ENCODE results near the gene GPR160.

The GPR160 gene

DNA sequence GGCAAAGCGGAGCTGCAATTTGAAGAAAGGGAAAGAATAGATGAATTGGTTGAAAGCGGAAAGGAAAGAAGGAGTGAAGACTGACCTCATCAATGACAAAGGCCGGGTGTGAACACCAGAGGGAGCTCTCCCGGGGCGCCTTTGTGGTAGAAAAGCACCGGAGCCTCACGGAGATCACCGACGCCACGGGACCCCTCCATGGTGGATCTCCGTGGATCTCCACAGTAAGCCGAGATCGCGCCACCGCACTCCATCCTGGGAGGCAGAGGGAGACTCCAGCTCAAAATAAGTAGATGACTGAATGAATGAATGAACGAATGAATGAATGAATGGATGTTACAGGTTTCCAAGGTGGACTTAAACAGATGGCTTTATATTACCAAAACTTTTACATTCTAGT is 25.0 kb downstream of the GPR160 start:
- no peak for DNase-seq (ENCODE audit: extremely low read depth in 1 of 2, low read depth in 1 of 2)

DNA sequence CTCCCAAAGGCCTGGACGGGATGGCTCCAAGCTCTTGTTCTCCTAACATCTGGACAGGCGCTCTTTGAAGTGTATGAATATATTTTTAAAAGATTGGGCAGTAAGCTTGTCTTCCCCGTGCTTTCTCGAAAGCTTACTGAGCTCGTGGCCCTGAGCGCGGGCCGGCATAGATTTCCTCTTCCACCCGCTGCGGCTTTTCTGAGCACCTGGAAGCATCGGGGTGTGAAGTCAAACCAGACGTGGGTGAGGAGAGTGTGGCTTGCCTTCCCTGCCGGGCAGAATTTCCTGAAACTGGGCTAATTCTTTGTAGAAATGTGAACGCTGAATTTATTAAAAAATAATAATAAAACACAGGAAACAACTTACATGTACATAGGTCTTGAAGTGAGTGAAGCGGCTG is 25.9 kb downstream of the GPR160 start:
- DNase-seq (ENCODE audit: extremely low read depth in 1 of 2, low read depth in 1 of 2), result no peak

DNA sequence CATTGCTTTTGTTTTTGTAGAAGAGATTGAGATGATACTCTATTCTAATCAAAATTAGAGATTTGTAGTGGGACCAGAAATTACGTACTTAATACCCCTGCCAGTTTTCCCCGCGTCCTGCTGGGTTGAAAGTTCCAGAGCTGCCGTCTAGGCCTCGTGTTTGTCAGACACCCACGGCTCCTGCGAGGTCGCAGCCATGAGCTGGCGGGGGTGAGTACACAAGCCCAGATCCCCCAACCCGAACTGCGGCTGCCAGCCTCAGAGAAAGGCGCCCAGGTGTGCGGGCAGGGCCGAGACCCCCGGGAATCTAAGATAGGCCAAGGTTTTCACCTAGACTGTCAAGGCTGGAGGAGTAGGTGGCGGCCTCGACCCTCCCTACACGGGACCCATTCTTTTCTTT is 26.3 kb downstream of the GPR160 start:
- DNase-seq (ENCODE audit: extremely low read depth in 1 of 2, low read depth in 1 of 2), result no peak

DNA sequence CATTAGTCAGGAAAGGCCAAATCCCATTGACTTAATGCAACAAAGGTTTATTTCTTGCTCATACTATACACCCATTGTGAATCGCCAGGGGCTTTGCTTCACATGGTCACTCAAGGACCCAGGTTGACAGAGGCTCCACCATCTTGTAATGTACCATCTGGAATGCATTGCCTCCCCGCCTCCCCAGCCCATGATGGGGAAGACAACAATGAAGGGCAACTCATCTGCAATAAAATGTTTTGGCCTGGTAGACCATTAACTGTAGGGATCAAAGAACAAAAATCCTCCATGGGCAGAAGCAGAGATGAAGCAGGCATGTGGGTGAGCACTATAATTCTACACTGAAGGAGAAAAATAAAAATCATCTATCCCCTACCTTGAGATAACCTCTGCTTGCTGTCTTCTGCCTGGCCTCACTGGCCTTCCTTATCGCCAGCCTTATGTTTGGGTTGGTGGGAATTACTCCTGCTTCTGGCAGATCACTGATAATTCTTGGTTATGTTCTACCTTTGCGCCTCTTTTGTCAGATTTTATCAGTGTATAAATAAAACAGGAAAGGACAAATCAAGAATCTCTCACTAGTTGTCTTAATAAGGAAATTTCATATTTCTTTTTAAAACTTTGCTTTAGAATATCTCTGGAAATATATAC is 37.8 kb downstream of the GPR160 start:
- no peak for DNase-seq (ENCODE audit: extremely low read depth in 1 of 2, low read depth in 1 of 2)

DNA sequence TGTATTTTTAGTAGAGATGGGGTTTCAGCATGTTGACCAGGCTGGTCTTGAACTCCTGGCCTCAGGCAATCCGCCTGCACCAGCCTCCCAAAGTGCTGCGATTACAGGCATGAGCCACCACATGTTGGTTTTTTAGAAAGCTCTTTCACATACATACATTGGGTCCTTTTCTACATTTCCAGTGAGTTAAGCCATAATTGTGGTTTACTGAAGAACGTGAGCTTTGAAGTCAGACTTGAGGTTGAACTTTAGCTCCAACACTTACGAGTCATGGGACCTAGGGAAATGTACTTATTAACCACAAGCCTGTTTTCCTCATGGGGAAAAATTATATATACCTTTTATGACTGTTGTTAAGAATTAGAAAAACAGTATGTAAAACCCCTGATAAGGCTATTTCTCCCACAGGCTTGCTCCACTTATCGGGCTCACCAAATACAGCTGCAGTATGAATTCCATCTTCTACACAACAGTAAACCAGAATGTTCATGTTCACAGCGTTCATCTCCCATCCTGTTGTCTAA is 39.0 kb downstream of the GPR160 start:
- DNase-seq (ENCODE audit: extremely low read depth in 1 of 2, low read depth in 1 of 2), result no peak

DNA sequence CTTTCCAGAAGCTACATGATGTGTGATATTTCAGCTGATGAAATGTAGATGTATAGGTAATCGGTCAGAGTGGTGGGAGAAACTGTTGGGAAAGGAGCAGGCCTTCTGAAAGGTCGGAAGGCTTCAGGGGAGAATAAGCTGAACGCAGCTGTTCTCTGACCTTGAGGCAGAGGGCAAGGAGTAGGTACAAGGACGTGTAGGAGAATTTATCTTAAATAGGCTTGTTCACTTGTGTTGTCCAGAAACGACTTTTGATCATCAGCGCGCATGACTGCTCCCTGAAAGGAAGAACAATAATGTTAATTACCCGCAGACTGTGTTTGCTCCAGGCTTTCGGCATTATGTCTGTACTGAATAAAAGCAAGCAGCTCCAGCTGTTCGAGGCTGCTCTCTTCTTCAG is 39.6 kb downstream of the GPR160 start:
- no peak for DNase-seq (ENCODE audit: extremely low read depth in 1 of 2, low read depth in 1 of 2)

DNA sequence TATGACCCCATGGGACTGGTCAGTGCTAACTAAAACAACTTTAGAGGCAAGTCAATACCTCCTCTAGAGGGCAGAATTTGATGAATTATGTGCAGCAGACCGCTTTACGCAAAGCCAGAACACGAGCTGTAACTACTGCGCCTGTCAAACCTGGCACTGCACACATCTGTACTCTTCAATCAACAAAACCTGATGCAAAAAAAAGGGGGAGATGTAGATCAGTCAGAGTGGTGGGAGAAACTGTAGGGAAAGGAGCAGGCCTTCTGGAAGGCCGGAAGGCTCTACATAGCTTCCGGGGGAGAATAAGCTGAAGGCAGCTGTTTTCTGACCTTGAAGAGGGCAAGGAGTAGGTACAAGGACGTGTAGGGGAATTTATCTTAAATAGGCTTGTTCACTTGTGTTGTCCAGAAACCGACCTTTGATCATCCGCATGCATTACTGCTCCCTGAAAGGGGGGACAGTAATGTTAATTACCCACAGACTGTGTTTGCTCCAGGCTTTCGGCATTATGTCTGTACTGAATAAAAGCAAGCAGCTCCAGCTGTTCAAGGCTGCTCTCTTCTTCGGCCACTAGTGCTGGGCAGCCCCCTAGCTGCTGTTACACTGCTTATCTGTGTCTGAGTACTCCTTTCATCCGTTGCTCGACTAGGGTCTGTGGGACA is 41.0 kb downstream of the GPR160 start:
- no peak for DNase-seq (ENCODE audit: extremely low read depth in 1 of 2, low read depth in 1 of 2)

DNA sequence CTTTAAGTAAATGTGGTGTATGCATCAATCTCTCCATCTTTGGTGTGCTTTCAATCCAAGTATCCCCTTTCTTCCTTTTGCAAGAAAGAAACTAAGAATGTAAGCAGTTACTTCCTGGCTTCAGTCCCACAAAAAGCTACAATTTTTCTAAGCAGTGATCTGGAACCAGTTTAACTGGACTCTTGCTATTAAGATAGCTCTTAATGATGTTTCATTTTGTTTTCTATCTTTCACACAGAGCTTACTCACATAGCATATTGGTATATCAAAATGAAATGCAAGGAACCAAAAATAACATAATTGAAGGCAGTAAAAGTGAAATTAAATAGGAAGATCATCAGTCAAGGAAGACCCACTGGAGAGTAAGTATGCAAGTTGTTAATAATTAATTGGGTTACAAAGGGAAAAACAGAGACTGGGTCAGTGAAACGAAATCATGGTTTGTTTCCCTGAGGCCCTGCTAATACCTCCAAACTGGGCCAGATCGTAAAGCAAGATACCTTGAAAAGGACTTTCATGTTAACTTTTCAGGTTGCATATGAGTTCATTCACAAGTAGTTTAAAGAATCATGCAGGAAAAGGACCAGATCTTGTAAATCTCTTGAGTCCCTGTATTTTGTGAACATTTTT is 41.9 kb downstream of the GPR160 start:
- no peak for DNase-seq (ENCODE audit: extremely low read depth in 1 of 2, low read depth in 1 of 2)

DNA sequence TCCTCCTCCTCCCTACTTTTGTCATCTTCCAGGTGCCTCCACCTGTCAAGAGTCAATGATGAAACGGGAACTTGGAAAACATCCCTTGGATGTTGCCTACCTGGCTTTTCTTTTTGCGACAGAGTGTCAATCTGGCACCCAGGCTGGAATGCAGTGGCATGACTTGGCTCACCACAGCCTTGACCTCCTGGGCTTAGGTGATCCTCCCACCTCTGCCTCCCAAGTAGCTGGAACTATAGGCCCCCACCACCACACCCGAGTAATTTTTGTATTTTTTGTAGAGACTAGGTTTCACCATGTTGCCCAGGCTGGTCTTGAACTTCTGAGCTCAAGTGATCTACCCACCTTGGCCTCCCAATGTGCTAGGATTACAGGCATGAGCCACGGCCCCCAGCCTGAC is 42.8 kb downstream of the GPR160 start:
- no peak for DNase-seq (ENCODE audit: extremely low read depth in 1 of 2, low read depth in 1 of 2)

DNA sequence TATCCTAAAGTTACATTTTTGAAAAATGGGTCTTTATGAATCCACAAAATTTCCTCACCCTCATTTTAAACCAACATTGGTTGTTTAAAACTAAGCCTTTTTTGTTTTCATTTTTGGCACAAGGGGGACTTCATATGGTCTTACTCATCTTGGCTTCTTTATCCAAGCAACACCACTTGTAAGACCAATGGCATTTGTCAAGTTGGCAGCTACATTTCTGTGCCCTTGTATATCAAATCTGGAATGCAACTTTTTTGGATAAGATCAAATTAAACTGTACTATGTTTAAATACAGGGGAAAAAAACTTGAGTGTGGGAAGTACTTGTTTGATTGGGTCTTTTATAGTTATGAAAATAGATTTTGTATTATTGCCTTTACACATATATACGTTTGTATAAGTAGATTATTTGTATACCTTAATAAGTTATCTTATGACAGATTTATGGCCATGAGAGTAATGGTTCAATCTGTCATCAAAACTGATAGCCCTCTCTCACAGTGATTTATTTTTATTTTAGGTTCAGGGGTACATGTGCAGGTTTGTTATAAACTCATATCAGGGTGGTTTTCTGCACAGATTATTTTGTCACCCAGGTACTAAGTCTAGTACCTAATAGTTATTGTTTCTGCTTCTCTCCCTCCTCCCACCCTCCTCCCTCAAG is 43.4 kb downstream of the GPR160 start:
- DNase-seq (ENCODE audit: extremely low read depth in 1 of 2, low read depth in 1 of 2), result no peak

DNA sequence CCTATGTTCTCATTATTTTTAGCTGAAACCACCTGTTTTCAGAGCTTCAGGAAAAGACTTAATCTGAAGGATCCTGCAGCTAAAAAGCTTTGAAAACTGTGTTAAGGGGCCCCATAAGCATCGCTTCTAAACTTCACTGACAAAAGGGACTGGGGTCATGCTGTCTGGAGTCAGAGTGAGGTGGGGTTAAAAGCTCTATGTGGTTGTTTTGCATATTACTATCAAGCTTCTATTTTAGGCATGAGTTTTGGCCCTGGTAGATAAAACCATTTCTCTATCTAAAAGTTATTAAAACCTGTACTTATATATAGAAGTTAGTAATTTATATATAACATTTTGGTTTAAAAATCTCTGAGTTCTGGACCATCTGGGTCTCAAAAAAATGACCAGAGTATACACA is 45.5 kb downstream of the GPR160 start:
- no peak for DNase-seq (ENCODE audit: extremely low read depth in 1 of 2, low read depth in 1 of 2)

DNA sequence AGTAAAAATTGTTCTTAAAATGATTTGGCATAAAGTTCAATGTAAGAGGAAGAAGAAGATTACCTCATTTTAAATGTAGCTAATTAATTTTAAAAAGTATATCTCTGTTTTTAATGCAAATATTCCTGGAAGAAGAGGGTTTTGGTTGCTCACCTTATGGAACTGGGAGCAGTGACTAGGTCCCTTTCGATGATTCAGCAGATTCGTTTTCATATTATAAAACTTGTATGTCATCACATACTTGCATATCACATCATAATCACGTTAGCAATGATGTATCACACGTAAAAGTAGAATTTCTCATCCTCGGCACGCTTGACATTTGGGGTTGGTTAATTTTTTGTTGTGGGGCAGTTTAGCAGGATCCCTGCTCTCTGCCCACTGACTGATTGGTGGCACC is 47.6 kb downstream of the GPR160 start:
- no peak for DNase-seq (ENCODE audit: extremely low read depth in 1 of 2, low read depth in 1 of 2)

DNA sequence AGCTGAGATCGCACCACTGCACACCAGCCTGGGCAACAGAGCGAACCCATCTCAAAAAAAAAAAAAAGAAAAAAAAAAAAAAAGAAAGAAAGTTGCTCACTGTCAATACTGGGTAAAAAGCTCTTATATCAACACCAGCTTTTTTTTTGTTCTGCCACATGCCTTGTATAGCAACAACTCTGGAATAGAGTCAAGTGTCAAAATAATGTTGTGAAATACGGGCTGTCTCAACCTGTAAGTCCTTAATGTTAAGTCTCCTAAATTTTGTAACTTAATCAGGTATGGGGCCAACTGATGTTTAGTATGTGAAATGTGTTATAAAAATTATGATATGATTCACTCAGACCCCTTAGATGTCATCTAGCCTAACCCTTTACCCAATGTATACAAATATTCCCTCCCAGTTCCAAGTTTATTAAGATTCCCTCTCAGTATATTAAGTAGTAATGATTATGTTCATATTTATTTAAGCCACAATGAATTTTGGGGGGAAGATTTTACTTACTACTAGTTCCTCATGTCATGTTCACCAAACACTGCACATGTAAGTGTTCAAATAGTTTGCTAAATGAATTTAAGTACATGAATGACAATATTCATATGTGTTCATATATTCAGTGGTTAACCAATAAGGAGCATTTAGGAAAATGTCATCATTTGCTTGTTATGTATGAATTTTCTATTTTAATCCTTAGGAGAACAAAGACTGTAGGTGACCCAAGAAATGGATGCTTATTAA is 52.2 kb downstream of the GPR160 start:
- DNase-seq (ENCODE audit: extremely low read depth in 1 of 2, low read depth in 1 of 2), result no peak

DNA sequence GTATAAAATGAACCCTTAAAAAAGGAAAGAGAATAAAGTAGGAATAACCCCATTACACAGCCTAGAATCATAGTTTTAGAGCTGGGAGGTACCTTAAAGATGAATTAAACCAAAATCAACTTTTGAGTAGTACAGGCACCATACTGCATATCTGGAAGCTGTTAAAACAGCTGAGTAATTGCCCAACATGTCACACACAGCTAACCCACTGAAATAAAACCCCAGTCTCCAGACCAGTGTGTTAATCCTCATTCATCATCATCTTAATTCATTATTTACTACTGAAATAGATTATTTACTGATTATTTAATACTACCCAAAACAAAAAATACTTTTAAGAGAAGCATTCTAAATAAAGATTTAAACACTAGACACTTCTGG is 52.8 kb downstream of the GPR160 start:
- DNase-seq (ENCODE audit: extremely low read depth in 1 of 2, low read depth in 1 of 2), result no peak

DNA sequence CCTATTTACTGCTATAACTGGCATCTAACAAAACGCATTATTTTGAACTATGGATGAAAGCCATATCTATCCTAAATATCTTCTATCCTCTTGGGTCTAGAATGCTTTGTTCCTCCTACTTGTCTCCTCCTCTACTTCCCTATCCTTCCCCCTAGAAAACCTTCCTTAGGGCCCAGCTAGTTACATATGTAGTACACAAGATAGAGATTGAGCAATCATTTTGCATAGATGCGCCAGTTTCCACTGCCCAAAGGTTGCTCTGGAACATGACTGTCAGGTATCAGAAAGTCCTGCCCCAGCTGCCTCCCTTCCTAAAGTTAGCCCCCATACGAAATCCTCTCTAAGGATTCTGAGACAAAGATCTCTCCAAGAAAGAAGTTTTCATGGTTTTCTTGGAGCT is 55.1 kb downstream of the GPR160 start:
- no peak for DNase-seq (ENCODE audit: extremely low read depth in 1 of 2, low read depth in 1 of 2)

DNA sequence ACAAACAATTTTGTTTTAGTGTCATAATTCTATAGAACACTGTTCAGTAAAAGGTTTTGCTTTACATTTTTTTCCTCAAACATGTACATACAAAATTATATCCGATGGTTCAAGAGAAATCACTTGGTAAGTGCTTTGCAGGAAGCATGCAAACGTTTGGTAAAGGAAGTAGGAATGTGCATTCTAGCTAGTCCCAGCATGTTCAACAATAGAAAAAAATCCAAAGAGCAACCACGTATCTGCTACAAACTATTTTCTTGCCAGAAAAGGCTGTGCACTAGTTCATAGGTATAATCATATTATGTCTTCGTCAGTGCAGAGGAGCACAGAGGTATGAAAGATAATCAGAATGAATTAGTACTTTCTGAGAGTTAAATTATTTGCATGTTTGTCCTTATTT is 58.0 kb downstream of the GPR160 start:
- no peak for DNase-seq (ENCODE audit: extremely low read depth in 1 of 2, low read depth in 1 of 2)

DNA sequence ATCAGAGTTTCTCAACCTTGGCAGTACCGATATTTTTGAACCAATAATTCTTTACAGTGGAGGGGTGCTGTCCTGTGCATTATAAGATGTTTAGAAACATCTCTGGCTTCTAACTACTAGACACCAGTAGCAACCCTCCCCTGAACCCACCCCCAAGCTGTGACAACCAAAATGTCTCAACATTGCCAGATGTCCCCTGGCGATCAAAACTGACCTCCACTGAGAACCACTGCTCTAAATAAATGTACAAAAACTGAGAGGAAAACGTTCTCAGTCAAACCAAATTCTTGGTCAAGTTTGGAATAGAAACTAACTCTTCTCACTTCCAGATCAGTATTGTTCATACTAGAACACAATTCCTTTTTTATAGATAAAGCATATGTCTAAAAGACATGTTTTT is 58.5 kb downstream of the GPR160 start:
- no peak for DNase-seq (ENCODE audit: extremely low read depth in 1 of 2, low read depth in 1 of 2)

DNA sequence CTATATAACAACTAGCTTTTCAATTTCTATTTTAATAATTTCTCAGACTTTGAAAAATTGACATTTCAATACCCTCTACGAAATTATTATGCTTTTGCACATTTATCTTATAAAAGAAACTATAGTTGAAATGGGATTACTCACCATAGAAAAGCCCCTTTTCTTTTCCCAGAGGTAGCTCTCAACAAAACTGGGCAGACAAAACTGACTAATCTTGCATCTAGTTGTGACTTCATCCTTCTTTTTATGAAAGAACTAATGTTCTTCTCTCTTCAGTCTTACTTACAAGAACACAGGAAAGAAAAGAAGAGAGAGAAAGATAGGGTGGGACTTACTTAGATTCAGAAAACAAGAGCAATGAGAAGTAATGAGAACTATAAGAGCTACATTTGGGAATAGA is 61.0 kb downstream of the GPR160 start:
- DNase-seq (ENCODE audit: extremely low read depth in 1 of 2, low read depth in 1 of 2), result no peak

DNA sequence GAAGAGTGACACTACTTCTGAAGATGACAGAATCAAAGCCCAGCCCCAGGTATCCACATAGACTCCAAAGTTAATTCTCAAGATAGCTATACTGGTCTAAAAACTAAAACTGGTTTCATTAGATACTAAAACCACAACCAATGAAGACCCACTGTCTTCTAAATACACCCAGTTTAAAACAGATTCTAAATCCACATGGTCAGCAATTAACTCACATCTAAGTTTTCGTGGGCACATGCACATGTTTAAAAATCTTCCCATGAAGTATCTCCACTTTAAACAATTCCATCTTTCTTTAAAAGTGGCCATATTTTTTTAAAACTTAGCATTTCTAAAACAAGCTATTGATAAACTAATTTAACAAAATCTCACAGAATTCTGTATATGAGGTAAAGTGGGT is 63.1 kb downstream of the GPR160 start:
- DNase-seq (ENCODE audit: extremely low read depth in 1 of 2, low read depth in 1 of 2), result no peak

DNA sequence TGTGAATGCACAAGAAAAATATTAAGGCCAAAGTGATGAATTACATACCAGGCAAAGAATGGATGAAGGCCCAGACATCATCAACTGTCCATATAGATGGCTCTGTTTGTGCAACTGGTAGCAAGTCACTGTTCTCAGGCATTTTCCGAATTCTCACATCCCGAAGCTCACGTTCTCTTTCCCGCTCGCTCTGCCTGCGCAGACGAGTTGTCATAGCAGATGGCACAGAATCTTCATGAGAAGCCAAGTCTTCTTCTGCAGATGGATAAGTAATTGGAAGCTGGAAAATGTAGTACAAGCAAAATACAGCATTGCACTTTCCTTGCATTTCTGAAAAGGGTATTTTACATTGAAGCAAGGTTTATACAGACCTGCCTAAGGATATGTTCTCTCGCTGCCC is 64.6 kb downstream of the GPR160 start:
- DNase-seq (ENCODE audit: extremely low read depth in 1 of 2, low read depth in 1 of 2), result no peak

DNA sequence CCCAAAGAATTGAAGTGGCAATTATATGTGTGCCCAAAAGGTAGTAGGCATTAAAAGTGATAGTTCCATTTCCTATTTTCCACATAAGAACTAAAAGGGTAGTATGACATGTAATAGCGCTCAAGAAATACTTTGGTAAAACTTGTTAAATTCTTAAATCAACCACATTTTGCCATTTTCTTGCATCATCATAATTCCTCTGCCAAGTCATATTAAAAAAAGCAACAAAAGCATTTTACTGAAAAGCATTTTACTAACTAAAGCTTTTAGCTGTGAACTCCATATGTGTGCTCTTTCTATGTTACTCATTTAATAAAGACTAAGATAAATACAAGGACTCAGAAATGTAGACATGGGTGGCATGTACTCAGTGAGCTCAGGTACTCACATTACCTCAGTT is 70.1 kb downstream of the GPR160 start:
- no peak for DNase-seq (ENCODE audit: extremely low read depth in 1 of 2, low read depth in 1 of 2)

Measured in stimulated activated CD8-positive, alpha-beta memory T cell treated with anti-CD3 and anti-CD28 coated beads, Interleukin-7, amount 100 ng/mL, for 48 hours (primary cell).